Karpas-422 (cell line): ENCODE results near the gene PSEN1. TPM values are rescaled to one million over a fixed set of nuclear protein-coding genes. Genes with fewer than 3 reads are reported as not detected.

Experiments used
- DNase-seq: peaks from one replicate; pipeline ENCODE4 v3.0.0-alpha.2; 2015
- H2AFZ ChIP-seq: fragments of 200-600 bp; sonication (generic); 2 replicates; pipeline ENCODE4 v1.6.1; 2014; ENCODE audit warnings: antibody characterized with exemption, low read length, mixed read lengths
- H3K27ac ChIP-seq: fragments of 200-600 bp; sonication (generic); 2 replicates; pipeline ENCODE4 v1.5.1; 2014; ENCODE audit warnings: mild to moderate bottlenecking, low read length, moderate library complexity
- H3K27me3 ChIP-seq: fragments of 200-600 bp; sonication (generic); 2 replicates; pipeline ENCODE4 v1.6.1; 2014; ENCODE audit warnings: low read length, mixed read lengths
- H3K36me3 ChIP-seq: fragments of 200-600 bp; sonication (generic); 2 replicates; pipeline ENCODE4 v1.6.1; 2014; ENCODE audit warnings: low read length, mixed read lengths; ENCODE audit not compliant: insufficient read depth
- H3K4me1 ChIP-seq: fragments of 200-600 bp; sonication (generic); 2 replicates; pipeline ENCODE4 v1.6.1; 2014; ENCODE audit warnings: mild to moderate bottlenecking, low read length, mixed read lengths
- H3K4me2 ChIP-seq: fragments of 200-600 bp; sonication (generic); 2 replicates; pipeline ENCODE4 v1.6.1; 2014; ENCODE audit warnings: low read length, low read depth, mild to moderate bottlenecking; ENCODE audit not compliant: poor library complexity, severe bottlenecking
- H3K4me3 ChIP-seq: fragments of 200-600 bp; sonication (generic); 2 replicates; pipeline ENCODE4 v1.5.1; 2014; ENCODE audit warnings: mild to moderate bottlenecking, antibody characterized with exemption, low read length, mixed read lengths
- H3K79me2 ChIP-seq: fragments of 200-600 bp; sonication (generic); 2 replicates; pipeline ENCODE4 v1.6.1; 2014; ENCODE audit warnings: mild to moderate bottlenecking, low read length, mixed read lengths
- H3K9ac ChIP-seq: fragments of 200-600 bp; sonication (generic); 2 replicates; pipeline ENCODE4 v1.6.0; 2014; ENCODE audit warnings: low read length
- H3K9me2 ChIP-seq: fragments of 200-600 bp; sonication (generic), shearing (Covaris generic); replicated peaks from 2 replicates; pipeline ENCODE4 v1.6.0; 2014; ENCODE audit warnings: mild to moderate bottlenecking, low read length, moderate library complexity; ENCODE audit not compliant: insufficient read depth
- H3K9me3 ChIP-seq: fragments of 300-700, 200-600 bp; sonication (generic); 2 replicates; pipeline ENCODE4 v1.6.1; 2014; ENCODE audit warnings: low read length, mixed read lengths
- H4K20me1 ChIP-seq: fragments of 200-600 bp; sonication (generic); 2 replicates; pipeline ENCODE4 v1.6.1; 2014; ENCODE audit warnings: mild to moderate bottlenecking, antibody characterized with exemption, low read length, low read depth; ENCODE audit not compliant: insufficient read depth
- total RNA-seq: library from RNA; depleted of rRNA; stranded (reverse); fragments of >200 nt; shearing (Covaris generic); gene quantifications from 2 replicates; pipeline ENCODE4 v1.2.3, GENCODE V29; 2014; ENCODE audit warnings: low replicate concordance

PSEN1 gene
- total RNA-seq, 1 experiment from 2014 or later = 57.8 TPM

GRCh38 chr14:73208846-73209245 lies 72.5 kb downstream of the PSEN1 start:
- no peak overlapping the region for H3K4me2 ChIP-seq
- H3K9me3 ChIP-seq = no peaks in the 10 kb centered on the region
- H3K79me2 ChIP-seq = no peaks in the 10 kb centered on the region
- peaks cover 70% of the 10 kb centered on the region for H3K36me3 ChIP-seq
- H3K4me3 ChIP-seq = no peak overlapping the region
- H3K9me2 ChIP-seq = no peaks in the 10 kb centered on the region
- H3K27ac ChIP-seq = no peak overlapping the region
- no peaks in the 10 kb centered on the region for H4K20me1 ChIP-seq
- DNase-seq = no peak
- no peak overlapping the region for H3K9ac ChIP-seq
- no peaks in the 10 kb centered on the region for H3K27me3 ChIP-seq
- no peaks in the 10 kb centered on the region for H3K4me1 ChIP-seq
- H2AFZ ChIP-seq = no peak overlapping the region

- Histone ChIP-seq H3K9ac (no peak overlapping the region), H3K4me3 (no peak overlapping the region), H3K79me2 (no peaks in the 10 kb centered on the region), H2AFZ (no peak overlapping the region), H3K9me2 (no peaks in the 10 kb centered on the region), H3K36me3 (peaks cover 69% of the 10 kb centered on the region), H3K9me3 (no peaks in the 10 kb centered on the region), H3K27ac (no peak overlapping the region), H3K27me3 (no peaks in the 10 kb centered on the region), H4K20me1 (no peaks in the 10 kb centered on the region), H3K4me1 (no peaks in the 10 kb centered on the region), H3K4me2 (no peak overlapping the region)
- DNase-seq = no peak
These were observed 73.6 kb downstream of the PSEN1 start for GRCh38 chr14:73209953-73210352.

GRCh38 chr14:73211251-73212040 lies 75.1 kb downstream of the PSEN1 start:
- no peak for DNase-seq
- Histone ChIP-seq H4K20me1 (no peaks in the 10 kb centered on the region), H3K4me3 (no peak overlapping the region), H3K4me2 (no peak overlapping the region), H3K27me3 (no peaks in the 10 kb centered on the region), H3K27ac (no peak overlapping the region), H3K36me3 (peaks cover 59% of the 10 kb centered on the region), H3K79me2 (no peaks in the 10 kb centered on the region), H3K9me3 (no peaks in the 10 kb centered on the region), H3K9ac (no peak overlapping the region), H3K4me1 (no peaks in the 10 kb centered on the region), H2AFZ (no peak overlapping the region), H3K9me2 (no peaks in the 10 kb centered on the region)

GRCh38 chr14:73216030-73216429 lies 79.7 kb downstream of the PSEN1 start:
- Histone ChIP-seq H4K20me1 (no peaks in the 10 kb centered on the region), H3K4me1 (peaks cover 4% of the 10 kb centered on the region), H3K27ac (no peak overlapping the region), H3K9me2 (no peaks in the 10 kb centered on the region), H3K4me3 (no peak overlapping the region), H3K79me2 (no peaks in the 10 kb centered on the region), H3K27me3 (no peaks in the 10 kb centered on the region), H3K36me3 (peaks cover 46% of the 10 kb centered on the region), H3K9me3 (no peaks in the 10 kb centered on the region), H3K9ac (no peak overlapping the region), H2AFZ (no peak overlapping the region), H3K4me2 (no peak overlapping the region)
- DNase-seq = no peak

- Histone ChIP-seq H3K4me3 (no peak overlapping the region), H3K36me3 (peaks cover 42% of the 10 kb centered on the region)
These were observed 81.1 kb downstream of the PSEN1 start for GRCh38 chr14:73217411-73217810.

GRCh38 chr14:73220061-73220460 lies 83.8 kb downstream of the PSEN1 start:
- Histone ChIP-seq H3K9ac (no peak overlapping the region), H3K4me1 (peaks cover 31% of the 10 kb centered on the region), H3K9me3 (no peaks in the 10 kb centered on the region), H4K20me1 (no peaks in the 10 kb centered on the region), H3K27me3 (no peaks in the 10 kb centered on the region), H3K4me2 (no peak overlapping the region), H3K79me2 (no peaks in the 10 kb centered on the region), H3K27ac (no peak overlapping the region), H2AFZ (no peak overlapping the region), H3K36me3 (peaks cover 28% of the 10 kb centered on the region), H3K4me3 (no peak overlapping the region), H3K9me2 (no peaks in the 10 kb centered on the region)
- no peak for DNase-seq

More at GRCh38 chr14:73217411-73217810, 81.1 kb downstream of the PSEN1 start:
- Histone ChIP-seq H2AFZ (no peak overlapping the region), H3K27me3 (no peaks in the 10 kb centered on the region), H3K79me2 (no peaks in the 10 kb centered on the region), H4K20me1 (no peaks in the 10 kb centered on the region), H3K27ac (no peak overlapping the region), H3K4me1 (peaks cover 18% of the 10 kb centered on the region), H3K9me3 (no peaks in the 10 kb centered on the region), H3K4me2 (no peak overlapping the region), H3K9me2 (no peaks in the 10 kb centered on the region), H3K9ac (no peak overlapping the region)
- DNase-seq = no peak

- H4K20me1 ChIP-seq = no peaks in the 10 kb centered on the region
- H2AFZ ChIP-seq = no peak overlapping the region
- H3K27me3 ChIP-seq = no peaks in the 10 kb centered on the region
- H3K4me2 ChIP-seq = no peak overlapping the region
- no peaks in the 10 kb centered on the region for H3K9me2 ChIP-seq
- no peak overlapping the region for H3K27ac ChIP-seq
- no peaks in the 10 kb centered on the region for H3K79me2 ChIP-seq
- no peak for DNase-seq
- H3K9ac ChIP-seq = no peak overlapping the region
- peaks cover 31% of the 10 kb centered on the region for H3K4me1 ChIP-seq
- no peak overlapping the region for H3K4me3 ChIP-seq
- peaks cover 28% of the 10 kb centered on the region for H3K36me3 ChIP-seq
- H3K9me3 ChIP-seq = no peaks in the 10 kb centered on the region
These were observed 84.3 kb downstream of the PSEN1 start for GRCh38 chr14:73220634-73221033.

GRCh38 chr14:73221945-73222344 lies 85.6 kb downstream of the PSEN1 start:
- no peak overlapping the region for H3K9ac ChIP-seq
- H3K27ac ChIP-seq = peak overlapping the region; percentile 63; the same call in 1 of the 2 replicates
- no peaks in the 10 kb centered on the region for H3K9me2 ChIP-seq
- H2AFZ ChIP-seq = no peak overlapping the region
- H3K4me3 ChIP-seq = no peak overlapping the region
- no peaks in the 10 kb centered on the region for H3K79me2 ChIP-seq
- DNase-seq = no peak
- no peaks in the 10 kb centered on the region for H3K27me3 ChIP-seq
- peak overlapping the region; percentile 54 for H3K4me2 ChIP-seq
- peaks cover 25% of the 10 kb centered on the region for H3K36me3 ChIP-seq
- no peaks in the 10 kb centered on the region for H4K20me1 ChIP-seq
- H3K4me1 ChIP-seq = peaks cover 31% of the 10 kb centered on the region
- H3K9me3 ChIP-seq = no peaks in the 10 kb centered on the region
